Measurements from ENCODE around the gene RBM38. TPM values are rescaled to one million over a fixed set of nuclear protein-coding genes. Genes with fewer than 3 reads are reported as not detected.

The RBM38 gene
- total and polyA plus RNA-seq, 10 of the 15 experiments (the other 5 are each of a cell fraction or from before 2014, with no cell fraction given): 0.32 to 118 (median 25.2) TPM

- TF ChIP-seq LARP7 (IDR thresholded peaks at IDR 0.05) (no peak; the same call in 1 of the 2 replicates), RAD21 (IDR thresholded peaks at IDR 0.05; ENCODE audit: insufficient read depth, low read depth, low read length) (no peak), E2F8 (IDR thresholded peaks at IDR 0.05; ENCODE audit: low read depth, partially characterized antibody) (no peak), SREBF2 (IDR thresholded peaks at IDR 0.05; ENCODE audit: low read length) (no peak), ZNF207 (IDR thresholded peaks at IDR 0.05; ENCODE audit: borderline replicate concordance) (no peak), RCOR1 (conservative IDR thresholded peaks at IDR 0.05; ENCODE audit: low read depth, low read length) (no peak), BMI1 (IDR thresholded peaks at IDR 0.05; ENCODE audit: borderline replicate concordance) (no peak), ZZZ3 (IDR thresholded peaks at IDR 0.05; ENCODE audit: control insufficient read depth, insufficient read length, low read depth) (no peak), CHD2 (IDR thresholded peaks at IDR 0.05; ENCODE audit: borderline replicate concordance, low read depth, low read length) (peak; percentile 62; the same call in 1 of the 2 replicates), EP300 (IDR thresholded peaks at IDR 0.05; ENCODE audit: borderline replicate concordance in 1 of 2, control insufficient read depth in 1 of 2, low read depth in 2 of 2, low read length in 2 of 2) (peak; percentile 44 to 61; a peak in 3 of 4 replicates), USF2 (IDR thresholded peaks at IDR 0.05; ENCODE audit: borderline replicate concordance, low read depth, low read length) (no peak), ETV6 (conservative IDR thresholded peaks at IDR 0.05 in 1 of 2, IDR thresholded peaks at IDR 0.05 in 1 of 2; ENCODE audit: borderline replicate concordance in 1 of 2, low read depth in 1 of 2) (peak in 1 of 2 experiments; percentile 43; a peak in 1 of 4 replicates), NR2F1 (conservative IDR thresholded peaks at IDR 0.05) (peak; percentile 79), SP1 (IDR thresholded peaks at IDR 0.05; ENCODE audit: low read depth, low read length) (peak; percentile 57), CBX3 (IDR thresholded peaks at IDR 0.05; ENCODE audit: borderline replicate concordance, low read depth) (no peak), RELA (IDR thresholded peaks at IDR 0.05; ENCODE audit: borderline replicate concordance, partially characterized antibody) (peak; percentile 49), CHD4 (IDR thresholded peaks at IDR 0.05) (no peak), POU2F2 (IDR thresholded peaks at IDR 0.05; ENCODE audit: borderline replicate concordance, low read depth, low read length) (no peak; the same call in 1 of the 3 replicates), BCL11A (IDR thresholded peaks at IDR 0.05; ENCODE audit: low read depth, low read length) (peak; percentile 49)
- TF ChIP-seq, protein P1, sequence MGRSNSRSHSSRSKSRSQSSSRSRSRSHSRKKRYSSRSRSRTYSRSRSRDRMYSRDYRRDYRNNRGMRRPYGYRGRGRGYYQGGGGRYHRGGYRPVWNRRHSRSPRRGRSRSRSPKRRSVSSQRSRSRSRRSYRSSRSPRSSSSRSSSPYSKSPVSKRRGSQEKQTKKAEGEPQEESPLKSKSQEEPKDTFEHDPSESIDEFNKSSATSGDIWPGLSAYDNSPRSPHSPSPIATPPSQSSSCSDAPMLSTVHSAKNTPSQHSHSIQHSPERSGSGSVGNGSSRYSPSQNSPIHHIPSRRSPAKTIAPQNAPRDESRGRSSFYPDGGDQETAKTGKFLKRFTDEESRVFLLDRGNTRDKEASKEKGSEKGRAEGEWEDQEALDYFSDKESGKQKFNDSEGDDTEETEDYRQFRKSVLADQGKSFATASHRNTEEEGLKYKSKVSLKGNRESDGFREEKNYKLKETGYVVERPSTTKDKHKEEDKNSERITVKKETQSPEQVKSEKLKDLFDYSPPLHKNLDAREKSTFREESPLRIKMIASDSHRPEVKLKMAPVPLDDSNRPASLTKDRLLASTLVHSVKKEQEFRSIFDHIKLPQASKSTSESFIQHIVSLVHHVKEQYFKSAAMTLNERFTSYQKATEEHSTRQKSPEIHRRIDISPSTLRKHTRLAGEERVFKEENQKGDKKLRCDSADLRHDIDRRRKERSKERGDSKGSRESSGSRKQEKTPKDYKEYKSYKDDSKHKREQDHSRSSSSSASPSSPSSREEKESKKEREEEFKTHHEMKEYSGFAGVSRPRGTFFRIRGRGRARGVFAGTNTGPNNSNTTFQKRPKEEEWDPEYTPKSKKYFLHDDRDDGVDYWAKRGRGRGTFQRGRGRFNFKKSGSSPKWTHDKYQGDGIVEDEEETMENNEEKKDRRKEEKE (IDR thresholded peaks at IDR 0.05): no peak
- TF ChIP-seq, protein P2, sequence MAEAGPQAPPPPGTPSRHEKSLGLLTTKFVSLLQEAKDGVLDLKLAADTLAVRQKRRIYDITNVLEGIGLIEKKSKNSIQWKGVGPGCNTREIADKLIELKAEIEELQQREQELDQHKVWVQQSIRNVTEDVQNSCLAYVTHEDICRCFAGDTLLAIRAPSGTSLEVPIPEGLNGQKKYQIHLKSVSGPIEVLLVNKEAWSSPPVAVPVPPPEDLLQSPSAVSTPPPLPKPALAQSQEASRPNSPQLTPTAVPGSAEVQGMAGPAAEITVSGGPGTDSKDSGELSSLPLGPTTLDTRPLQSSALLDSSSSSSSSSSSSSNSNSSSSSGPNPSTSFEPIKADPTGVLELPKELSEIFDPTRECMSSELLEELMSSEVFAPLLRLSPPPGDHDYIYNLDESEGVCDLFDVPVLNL (IDR thresholded peaks at IDR 0.05; ENCODE audit: low read depth, low read length): no peak
- TF ChIP-seq, protein P3, sequence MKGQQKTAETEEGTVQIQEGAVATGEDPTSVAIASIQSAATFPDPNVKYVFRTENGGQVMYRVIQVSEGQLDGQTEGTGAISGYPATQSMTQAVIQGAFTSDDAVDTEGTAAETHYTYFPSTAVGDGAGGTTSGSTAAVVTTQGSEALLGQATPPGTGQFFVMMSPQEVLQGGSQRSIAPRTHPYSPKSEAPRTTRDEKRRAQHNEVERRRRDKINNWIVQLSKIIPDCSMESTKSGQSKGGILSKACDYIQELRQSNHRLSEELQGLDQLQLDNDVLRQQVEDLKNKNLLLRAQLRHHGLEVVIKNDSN (IDR thresholded peaks at IDR 0.05; ENCODE audit: borderline replicate concordance, extremely low read length, insufficient read depth, low read depth, low read length): no peak
Observed at GRCh38 chr20:57399587-57400155, 8.5 kb downstream of the RBM38 start (continued).

Measured in GM12878 (cell line).